Caco-2 (cell line): Measurements from ENCODE around the gene CNPY4. TPM values are rescaled to one million over a fixed set of nuclear protein-coding genes. Genes with fewer than 3 reads are reported as not detected.

Experiments
- BruUV-seq: library from RNA; stranded (reverse); fragments of 400-500 nt; replicated peaks from 2 replicates; lab custom pipeline; 2021; lab: Mats Ljungman, UMichigan
- CTCF ChIA-PET: fragments of 300-600 bp; sonication (Branson Sonifier 250); formaldehyde crosslinking; loops from one replicate; lab custom pipeline; 2022; ENCODE audit warnings: antibody characterized with exemption; lab: Charles Lee
- POLR2A ChIA-PET: fragments of 300-600 bp; sonication (Branson Sonifier 250); formaldehyde crosslinking; loops from one replicate; lab custom pipeline; 2022; ENCODE audit warnings: antibody characterized with exemption; lab: Charles Lee
- DNase-seq, 2 experiments: peaks; one replicate each; pipeline versions ENCODE4 v3.0.0 to v3.0.0-alpha.2; 2020 to 2022
- H3K27me3 ChIP-seq: replicated peaks from 2 replicates; pipeline ENCODE4 v1.6.0; 2011; ENCODE audit warnings: low read length; ENCODE audit not compliant: control insufficient read depth, insufficient read depth
- H3K36me3 ChIP-seq: 2 replicates; pipeline ENCODE4 v1.5.1; 2011; ENCODE audit warnings: low read length; ENCODE audit not compliant: control insufficient read depth, insufficient read depth
- H3K4me1 ChIP-seq: fragments of 250-450 bp; sonication (Bioruptor Pico); 2 replicates; pipeline ENCODE4 v1.5.1; 2020; ENCODE audit warnings: mild to moderate bottlenecking
- H3K4me3 ChIP-seq: 2 replicates; pipeline ENCODE4 v1.5.1; 2011; ENCODE audit warnings: low read depth, mild to moderate bottlenecking, control low read depth, low read length
- H3K9me3 ChIP-seq: fragments of 250-450 bp; sonication (Bioruptor Pico); 2 replicates; pipeline ENCODE4 v1.5.1; 2020; ENCODE audit warnings: mild to moderate bottlenecking, moderate library complexity
- H3K27ac Mint-ChIP-seq: one replicate; pipeline ENCODE4 v1.8.0; 2022; ENCODE audit warnings: mixed read lengths; ENCODE audit not compliant: unreplicated experiment
- H3K27me3 Mint-ChIP-seq: one replicate; pipeline ENCODE4 v1.8.0; 2022; ENCODE audit warnings: mixed read lengths; ENCODE audit not compliant: insufficient read depth, unreplicated experiment
- H3K36me3 Mint-ChIP-seq: one replicate; pipeline ENCODE4 v1.8.0; 2022; ENCODE audit warnings: mild to moderate bottlenecking, mixed read lengths; ENCODE audit not compliant: insufficient read depth, unreplicated experiment
- H3K4me1 Mint-ChIP-seq: one replicate; pipeline ENCODE4 v1.8.0; 2022; ENCODE audit warnings: low read depth, mixed read lengths; ENCODE audit not compliant: unreplicated experiment
- H3K4me3 Mint-ChIP-seq: one replicate; pipeline ENCODE4 v1.8.0; 2022; ENCODE audit warnings: mild to moderate bottlenecking, moderate library complexity, mixed read lengths; ENCODE audit not compliant: unreplicated experiment
- H3K9me3 Mint-ChIP-seq: one replicate; pipeline ENCODE4 v1.8.0; 2022; ENCODE audit warnings: mixed read lengths; ENCODE audit not compliant: unreplicated experiment
- intact Hi-C: fragments of 100-400 bp; cut with micrococcal nuclease; formaldehyde crosslinking; loops from one replicate; pipeline ENCODE4 v1.10.0; 2022; ENCODE audit not compliant: unreplicated experiment
- microRNA-seq: library from miRNA; unstranded; fragments of <30 nt; microRNA quantifications from one replicate; pipeline ENCODE4 v1.2.0, GENCODE V29; 2022
- total RNA-seq: library from RNA; stranded (reverse); gene quantifications from 2 replicates; pipeline ENCODE4 v1.2.3, GENCODE V29; 2022
- TF ChIP-seq, protein P1 (sequence below), 2 experiments: fragments of 200-600 bp in 1 of 2; IDR thresholded peaks; 1 replicate in 1 of 2; 2 replicates in 1 of 2; pipeline versions ENCODE4 v1.5.1 to v1.8.0; 2011 to 2022; ENCODE audit warnings: antibody characterized with exemption in 1 of 2, control low read depth in 1 of 2, inconsistent platforms in 1 of 2, low read depth in 1 of 2, low read length in 1 of 2, mild to moderate bottlenecking in 1 of 2, moderate library complexity in 1 of 2; ENCODE audit not compliant: insufficient read depth in 1 of 2, severe bottlenecking in 1 of 2, unreplicated experiment in 1 of 2

CNPY4 gene
- total RNA-seq, 1 experiment from 2014 or later: 10.1 TPM

DNA sequence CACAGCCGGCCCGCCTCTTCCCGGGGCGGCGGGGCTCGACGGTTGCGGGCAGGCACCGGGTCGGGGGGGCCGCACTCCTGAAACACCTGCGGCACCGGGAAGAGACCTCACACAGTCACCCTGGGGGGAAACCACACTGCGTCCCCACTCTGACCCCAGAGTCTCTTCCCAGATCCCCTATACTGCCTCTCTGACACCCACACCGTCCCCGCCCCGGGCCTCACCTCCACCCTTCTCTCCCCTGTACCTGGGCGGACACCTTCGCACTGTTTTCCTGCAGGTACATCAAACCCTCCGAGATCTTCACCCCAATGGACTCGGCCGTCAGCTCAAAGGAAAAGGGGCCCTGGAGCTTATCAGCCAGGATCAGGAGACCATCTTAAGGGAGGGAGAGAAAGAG is 52.4 kb downstream of the CNPY4 start:
- intact Hi-C loops: no loop called here
- Mint-ChIP-seq H3K27me3 (no peaks in the 10 kb centered on the region), H3K36me3 (no peaks in the 10 kb centered on the region), H3K27ac (no peak overlapping the region), H3K9me3 (no peaks in the 10 kb centered on the region), H3K4me3 (peak overlapping the region; percentile 41), H3K4me1 (peaks cover 39% of the 10 kb centered on the region)
- Histone ChIP-seq H3K4me3 (no peak overlapping the region; the same call in 1 of the 2 replicates), H3K27me3 (no peaks in the 10 kb centered on the region), H3K9me3 (no peaks in the 10 kb centered on the region), H3K36me3 (no peaks in the 10 kb centered on the region), H3K4me1 (peaks cover 19% of the 10 kb centered on the region)
- no peak for DNase-seq
- no TSS peak for BruUV-seq
- TF ChIP-seq, protein P1, sequence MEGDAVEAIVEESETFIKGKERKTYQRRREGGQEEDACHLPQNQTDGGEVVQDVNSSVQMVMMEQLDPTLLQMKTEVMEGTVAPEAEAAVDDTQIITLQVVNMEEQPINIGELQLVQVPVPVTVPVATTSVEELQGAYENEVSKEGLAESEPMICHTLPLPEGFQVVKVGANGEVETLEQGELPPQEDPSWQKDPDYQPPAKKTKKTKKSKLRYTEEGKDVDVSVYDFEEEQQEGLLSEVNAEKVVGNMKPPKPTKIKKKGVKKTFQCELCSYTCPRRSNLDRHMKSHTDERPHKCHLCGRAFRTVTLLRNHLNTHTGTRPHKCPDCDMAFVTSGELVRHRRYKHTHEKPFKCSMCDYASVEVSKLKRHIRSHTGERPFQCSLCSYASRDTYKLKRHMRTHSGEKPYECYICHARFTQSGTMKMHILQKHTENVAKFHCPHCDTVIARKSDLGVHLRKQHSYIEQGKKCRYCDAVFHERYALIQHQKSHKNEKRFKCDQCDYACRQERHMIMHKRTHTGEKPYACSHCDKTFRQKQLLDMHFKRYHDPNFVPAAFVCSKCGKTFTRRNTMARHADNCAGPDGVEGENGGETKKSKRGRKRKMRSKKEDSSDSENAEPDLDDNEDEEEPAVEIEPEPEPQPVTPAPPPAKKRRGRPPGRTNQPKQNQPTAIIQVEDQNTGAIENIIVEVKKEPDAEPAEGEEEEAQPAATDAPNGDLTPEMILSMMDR (IDR thresholded peaks at IDR 0.05; ENCODE audit: insufficient read depth in 1 of 2, low read depth in 1 of 2, low read length in 1 of 2, severe bottlenecking in 1 of 2, unreplicated experiment in 1 of 2): no peak
- CTCF ChIA-PET: interaction anchor here (0.7 kb wide), 1 partner anchor 377 kb away, joined by 3 read pairs; no protein-coding TSS in a partner anchor
- POLR2A ChIA-PET: interaction anchor here (0.6 kb wide), 1 partner anchor 98 kb away, joined by 3 read pairs; no protein-coding TSS in a partner anchor

DNA sequence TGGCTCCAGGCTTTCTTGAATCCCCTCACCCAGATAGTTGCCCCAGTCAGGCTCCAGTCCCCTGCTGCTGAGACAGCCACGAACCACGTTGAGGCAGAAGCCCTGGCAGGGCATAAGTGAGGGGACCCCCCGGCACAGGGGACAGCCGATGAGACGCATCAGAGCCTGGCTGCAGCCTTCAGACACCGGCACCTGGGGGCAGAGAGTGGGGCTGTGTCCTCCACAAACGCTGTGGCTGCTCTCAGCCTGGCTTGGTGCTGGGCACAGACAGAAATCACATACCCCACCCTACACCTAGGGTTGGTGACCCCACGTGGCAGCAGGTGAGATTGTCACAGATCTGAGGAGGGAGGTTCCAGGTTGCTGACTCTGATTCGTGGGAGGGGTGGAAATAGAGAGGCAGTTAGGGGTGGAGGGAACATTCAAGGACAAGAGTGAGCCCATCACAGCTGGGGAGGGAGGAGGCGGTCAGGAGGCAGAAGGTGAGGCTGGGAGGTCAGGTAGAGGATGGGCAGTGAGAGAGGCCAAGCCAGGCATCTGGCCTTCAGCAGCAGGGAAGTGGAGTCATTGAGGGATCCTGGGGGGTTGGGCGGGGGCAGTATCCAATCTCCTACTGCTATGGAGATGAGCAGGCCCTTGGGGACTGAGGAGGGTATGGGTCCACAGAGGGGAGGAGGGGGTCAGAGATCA is 54.5 kb downstream of the CNPY4 start:
- Mint-ChIP-seq H3K27me3 (no peaks in the 10 kb centered on the region), H3K4me3 (no peak overlapping the region), H3K4me1 (peaks cover 20% of the 10 kb centered on the region), H3K9me3 (no peaks in the 10 kb centered on the region), H3K27ac (no peak overlapping the region), H3K36me3 (peaks cover 7% of the 10 kb centered on the region)
- BruUV-seq: no TSS peak
- no peak for DNase-seq
- intact Hi-C loops: no loop called here
- H3K36me3 ChIP-seq: no peaks in the 10 kb centered on the region
- H3K4me3 ChIP-seq: no peak overlapping the region
- peaks cover 4% of the 10 kb centered on the region for H3K4me1 ChIP-seq
- no peaks in the 10 kb centered on the region for H3K9me3 ChIP-seq
- CTCF ChIA-PET: no interaction called here
- POLR2A ChIA-PET: no interaction called here
- H3K27me3 ChIP-seq: no peaks in the 10 kb centered on the region
- TF ChIP-seq, protein P1 (IDR thresholded peaks at IDR 0.05; ENCODE audit: insufficient read depth in 1 of 2, low read depth in 1 of 2, low read length in 1 of 2, severe bottlenecking in 1 of 2, unreplicated experiment in 1 of 2): no peak

DNA sequence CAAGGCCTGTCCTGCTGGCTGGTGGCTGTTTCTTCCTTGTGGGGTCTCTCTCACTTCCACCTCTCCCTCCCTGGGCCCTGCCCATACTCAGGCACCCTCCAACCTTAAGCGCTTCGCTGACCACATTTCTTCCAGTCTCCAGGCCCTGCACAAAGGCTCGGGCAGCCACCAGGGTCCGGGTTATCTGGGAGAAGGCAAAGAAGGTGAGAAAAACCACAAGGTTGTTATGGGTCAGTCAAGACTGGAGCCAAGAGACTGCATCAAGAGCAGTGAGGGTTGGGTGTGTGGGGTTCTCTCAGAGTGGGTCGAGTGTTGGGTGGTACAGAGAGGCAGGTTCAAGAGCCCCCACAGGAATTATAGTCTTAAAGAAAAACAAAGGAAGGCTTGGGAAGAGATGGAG is 55.1 kb downstream of the CNPY4 start:
- peaks cover 7% of the 10 kb centered on the region for H3K36me3 Mint-ChIP-seq
- DNase-seq: no peak
- CTCF ChIA-PET: no interaction called here
- peaks cover 20% of the 10 kb centered on the region for H3K4me1 Mint-ChIP-seq
- intact Hi-C loops: no loop called here
- Histone ChIP-seq H3K27me3 (no peaks in the 10 kb centered on the region), H3K4me3 (no peak overlapping the region), H3K4me1 (peaks cover 4% of the 10 kb centered on the region), H3K36me3 (no peaks in the 10 kb centered on the region), H3K9me3 (no peaks in the 10 kb centered on the region)
- TF ChIP-seq, protein P1 (IDR thresholded peaks at IDR 0.05; ENCODE audit: insufficient read depth in 1 of 2, low read depth in 1 of 2, low read length in 1 of 2, severe bottlenecking in 1 of 2, unreplicated experiment in 1 of 2): no peak
- no peaks in the 10 kb centered on the region for H3K9me3 Mint-ChIP-seq
- POLR2A ChIA-PET: no interaction called here
- H3K27ac Mint-ChIP-seq: no peak overlapping the region
- H3K27me3 Mint-ChIP-seq: no peaks in the 10 kb centered on the region
- BruUV-seq: no TSS peak
- H3K4me3 Mint-ChIP-seq: no peak overlapping the region

Small RNA genes within 50 kb of the gene (microRNA-seq; reads per million reads assigned to microRNA genes)
- gene MIR106B: 3,797 reads per million, percentile 95 among the genes with 10 or more reads in this experiment
- gene MIR25: 563 reads per million, percentile 83 among the genes with 10 or more reads in this experiment
- gene MIR4658: not detected
- 11,106 reads per million, percentile 98 among the genes with 10 or more reads in this experiment for gene MIR93

Other genes starting within 250 kb of the CNPY4 start
- gene OR2AE1, start 242.6 kb upstream of the CNPY4 start, total RNA-seq: not detected in 2 replicates
- 22.5 and 25.6 TPM in 2 replicates for gene TRIM4, start 200.1 kb upstream of the CNPY4 start, total RNA-seq
- gene GJC3, start 190.0 kb upstream of the CNPY4 start, total RNA-seq: 0.27 TPM in 1 of 2 replicates, not detected in the other
- gene AZGP1, start 143.6 kb upstream of the CNPY4 start, total RNA-seq: not detected in 2 replicates
- gene ZKSCAN1, start 104.0 kb upstream of the CNPY4 start, total RNA-seq: 44.8 and 47.5 TPM in 2 replicates
- 15.2 and 16.7 TPM in 2 replicates for gene ZSCAN21, start 69.9 kb upstream of the CNPY4 start, total RNA-seq
- gene ZNF3, start 37.9 kb upstream of the CNPY4 start, total RNA-seq: 37.8 and 41.1 TPM in 2 replicates
- gene COPS6, start 30.7 kb upstream of the CNPY4 start, total RNA-seq: 142 and 150 TPM in 2 replicates
- 227 and 240 TPM in 2 replicates for gene MCM7, start 18.2 kb upstream of the CNPY4 start, total RNA-seq
- 14.9 and 16.2 TPM in 2 replicates for gene AP4M1, start 18.0 kb upstream of the CNPY4 start, total RNA-seq
- gene TAF6, start 276 bp upstream of the CNPY4 start, total RNA-seq: 81.1 and 81.2 TPM in 2 replicates
- 3.2 and 3.7 TPM in 2 replicates for gene MBLAC1, start 7.3 kb downstream of the CNPY4 start, total RNA-seq
- gene LAMTOR4, start 29.3 kb downstream of the CNPY4 start, total RNA-seq: 107 and 110 TPM in 2 replicates
- 23.2 and 23.5 TPM in 2 replicates for gene TRAPPC14, start 39.1 kb downstream of the CNPY4 start, total RNA-seq
- gene GAL3ST4, start 49.0 kb downstream of the CNPY4 start, total RNA-seq: 0.56 and 0.88 TPM in 2 replicates
- gene GPC2, start 57.7 kb downstream of the CNPY4 start, total RNA-seq: 5.0 and 9.7 TPM in 2 replicates
- 1.3 TPM in 2 replicates for gene STAG3, start 58.3 kb downstream of the CNPY4 start, total RNA-seq
- not detected in 2 replicates for gene PVRIG, start 100.3 kb downstream of the CNPY4 start, total RNA-seq
- gene SPDYE3, start 188.1 kb downstream of the CNPY4 start, total RNA-seq: not detected in 2 replicates
- gene PILRB, start 238.5 kb downstream of the CNPY4 start, total RNA-seq: 53.4 and 58.9 TPM in 2 replicates